ENCODE measurements around the gene UIMC1.

- TF ChIP-seq, protein P1, sequence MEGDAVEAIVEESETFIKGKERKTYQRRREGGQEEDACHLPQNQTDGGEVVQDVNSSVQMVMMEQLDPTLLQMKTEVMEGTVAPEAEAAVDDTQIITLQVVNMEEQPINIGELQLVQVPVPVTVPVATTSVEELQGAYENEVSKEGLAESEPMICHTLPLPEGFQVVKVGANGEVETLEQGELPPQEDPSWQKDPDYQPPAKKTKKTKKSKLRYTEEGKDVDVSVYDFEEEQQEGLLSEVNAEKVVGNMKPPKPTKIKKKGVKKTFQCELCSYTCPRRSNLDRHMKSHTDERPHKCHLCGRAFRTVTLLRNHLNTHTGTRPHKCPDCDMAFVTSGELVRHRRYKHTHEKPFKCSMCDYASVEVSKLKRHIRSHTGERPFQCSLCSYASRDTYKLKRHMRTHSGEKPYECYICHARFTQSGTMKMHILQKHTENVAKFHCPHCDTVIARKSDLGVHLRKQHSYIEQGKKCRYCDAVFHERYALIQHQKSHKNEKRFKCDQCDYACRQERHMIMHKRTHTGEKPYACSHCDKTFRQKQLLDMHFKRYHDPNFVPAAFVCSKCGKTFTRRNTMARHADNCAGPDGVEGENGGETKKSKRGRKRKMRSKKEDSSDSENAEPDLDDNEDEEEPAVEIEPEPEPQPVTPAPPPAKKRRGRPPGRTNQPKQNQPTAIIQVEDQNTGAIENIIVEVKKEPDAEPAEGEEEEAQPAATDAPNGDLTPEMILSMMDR (conservative IDR thresholded peaks at IDR 0.05): no peak
- TF ChIP-seq ZFX (IDR thresholded peaks at IDR 0.05): no peak
Measured at GRCh38 chr5:176868126-176868525, 138.5 kb downstream of the UIMC1 start.
